ENCODE measurements around the gene HRH1.

Gene HRH1

GRCh38 chr3:11212299-11212608, 58.0 kb downstream of the HRH1 start:
- H2AFZ ChIP-seq (ENCODE audit: low read depth, low read length, severe bottlenecking), result no peak overlapping the region
- no peaks in the 10 kb centered on the region for H4K20me1 ChIP-seq (ENCODE audit: low read depth, low read length)
- H3K9me3 ChIP-seq (ENCODE audit: insufficient read depth, low read length), result no peaks in the 10 kb centered on the region
- H3F3A ChIP-seq (ENCODE audit: insufficient read depth), result no peaks in the 10 kb centered on the region
- H3K9ac ChIP-seq (ENCODE audit: low read length), result no peak overlapping the region
- no peaks in the 10 kb centered on the region for H3K9me2 ChIP-seq (replicated peaks; ENCODE audit: insufficient read depth, low read length)
- H3K4me2 ChIP-seq (ENCODE audit: low read depth, low read length, poor library complexity, severe bottlenecking), result no peak overlapping the region
- no peaks in the 10 kb centered on the region for H3K36me3 ChIP-seq (ENCODE audit: low read length)
- no peak overlapping the region for H3K4me3 ChIP-seq (ENCODE audit: insufficient read depth, low read length, poor library complexity, severe bottlenecking)
- H3K27me3 ChIP-seq (ENCODE audit: low read length), result no peaks in the 10 kb centered on the region
- TF ChIP-seq CTCF (IDR thresholded peaks at IDR 0.05; ENCODE audit: insufficient read depth, low read length, poor library complexity, severe bottlenecking), result no peak
- no peak for TF ChIP-seq EZH2phosphoT487 (conservative IDR thresholded peaks at IDR 0.05; ENCODE audit: low read length)
- H3K27ac ChIP-seq (ENCODE audit: low read depth, low read length), result no peak overlapping the region
- no peaks in the 10 kb centered on the region for H3K79me2 ChIP-seq (ENCODE audit: insufficient read depth, low read length)

GRCh38 chr3:11212784-11213183, 58.5 kb downstream of the HRH1 start:
- Histone ChIP-seq H2AFZ (ENCODE audit: low read depth, low read length, severe bottlenecking) (no peak overlapping the region), H3K36me3 (ENCODE audit: low read length) (no peaks in the 10 kb centered on the region), H3K9ac (ENCODE audit: low read length) (no peak overlapping the region), H3F3A (ENCODE audit: insufficient read depth) (no peaks in the 10 kb centered on the region), H3K4me2 (ENCODE audit: low read depth, low read length, poor library complexity, severe bottlenecking) (no peak overlapping the region), H3K9me2 (replicated peaks; ENCODE audit: insufficient read depth, low read length) (no peaks in the 10 kb centered on the region), H4K20me1 (ENCODE audit: low read depth, low read length) (no peaks in the 10 kb centered on the region), H3K9me3 (ENCODE audit: insufficient read depth, low read length) (no peaks in the 10 kb centered on the region), H3K4me3 (ENCODE audit: insufficient read depth, low read length, poor library complexity, severe bottlenecking) (no peak overlapping the region), H3K79me2 (ENCODE audit: insufficient read depth, low read length) (no peaks in the 10 kb centered on the region), H3K27ac (ENCODE audit: low read depth, low read length) (no peak overlapping the region), H3K27me3 (ENCODE audit: low read length) (no peaks in the 10 kb centered on the region)
- TF ChIP-seq EZH2phosphoT487 (conservative IDR thresholded peaks at IDR 0.05; ENCODE audit: low read length) (no peak), CTCF (IDR thresholded peaks at IDR 0.05; ENCODE audit: insufficient read depth, low read length, poor library complexity, severe bottlenecking) (no peak)

GRCh38 chr3:11213810-11214450, 59.6 kb downstream of the HRH1 start:
- Histone ChIP-seq H3K27ac (ENCODE audit: low read depth, low read length) (no peak overlapping the region), H3K4me3 (ENCODE audit: insufficient read depth, low read length, poor library complexity, severe bottlenecking) (no peak overlapping the region), H3K9ac (ENCODE audit: low read length) (no peak overlapping the region), H3K4me2 (ENCODE audit: low read depth, low read length, poor library complexity, severe bottlenecking) (no peak overlapping the region), H3K36me3 (ENCODE audit: low read length) (no peaks in the 10 kb centered on the region), H3K9me2 (replicated peaks; ENCODE audit: insufficient read depth, low read length) (no peaks in the 10 kb centered on the region), H3F3A (ENCODE audit: insufficient read depth) (no peaks in the 10 kb centered on the region), H3K9me3 (ENCODE audit: insufficient read depth, low read length) (no peaks in the 10 kb centered on the region), H3K79me2 (ENCODE audit: insufficient read depth, low read length) (no peaks in the 10 kb centered on the region), H4K20me1 (ENCODE audit: low read depth, low read length) (no peaks in the 10 kb centered on the region), H3K27me3 (ENCODE audit: low read length) (no peaks in the 10 kb centered on the region), H2AFZ (ENCODE audit: low read depth, low read length, severe bottlenecking) (no peak overlapping the region)
- TF ChIP-seq EZH2phosphoT487 (conservative IDR thresholded peaks at IDR 0.05; ENCODE audit: low read length) (no peak), CTCF (IDR thresholded peaks at IDR 0.05; ENCODE audit: insufficient read depth, low read length, poor library complexity, severe bottlenecking) (no peak)
